Vagina (tissue), 2 donors: ENCODE measurements around the gene RGS19.

Experiments used
- POLR2A ChIP-seq, 2 donors: fragments of 450-650 bp; IDR thresholded peaks; one replicate each; pipeline ENCODE4 v1.6.1; 2017; ENCODE audit warnings: antibody characterized with exemption in 2 of 2, mild to moderate bottlenecking in 2 of 2, moderate library complexity in 2 of 2
- POLR2AphosphoS5 ChIP-seq, 2 donors: sonication (generic); formaldehyde crosslinking; IDR thresholded peaks; one replicate each; pipeline ENCODE4 v1.9.0; 2017; ENCODE audit warnings: antibody characterized with exemption in 2 of 2, mild to moderate bottlenecking in 2 of 2, low read depth in 1 of 2; ENCODE audit not compliant: insufficient read depth in 1 of 2
- TF ChIP-seq, protein P1 (sequence below), 3 experiments: fragments of 450-650 bp in 2 of 3; fragments of 200-600 bp in 1 of 3; sonication (generic) in 1 of 3; IDR thresholded peaks; one replicate each; pipeline ENCODE4 v1.5.1; 2017 to 2019; ENCODE audit warnings: antibody characterized with exemption in 3 of 3, mild to moderate bottlenecking in 2 of 3, moderate library complexity in 2 of 3

DNA sequence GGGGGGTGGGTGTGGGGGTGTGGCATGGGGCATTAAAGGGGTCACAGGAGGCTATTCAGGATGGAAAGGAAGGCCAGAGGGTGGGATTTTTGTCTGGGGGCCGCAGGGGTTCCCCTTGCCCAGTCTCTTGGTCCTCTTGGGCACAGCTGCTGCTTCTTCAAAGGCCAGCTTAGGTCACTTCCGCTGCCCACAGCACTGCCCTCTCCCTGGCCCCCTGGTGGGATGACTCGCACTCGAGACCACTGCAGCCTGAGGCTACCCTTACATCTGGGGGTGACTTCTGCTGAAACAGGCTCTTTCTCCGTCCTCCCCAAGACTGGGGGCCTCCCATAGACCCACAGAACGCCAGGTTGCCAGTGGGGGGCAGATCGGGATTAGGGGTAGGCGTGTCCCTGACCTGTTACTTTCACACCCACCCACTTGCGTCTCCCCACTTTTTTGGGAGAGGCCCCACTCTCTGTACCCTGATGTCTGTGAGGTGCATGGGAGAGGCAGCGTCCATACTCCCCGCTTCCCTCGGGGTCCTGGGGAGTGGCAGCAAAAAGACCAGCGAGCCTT, 3.6 kb upstream of the RGS19 start:
- TF ChIP-seq, protein P1, sequence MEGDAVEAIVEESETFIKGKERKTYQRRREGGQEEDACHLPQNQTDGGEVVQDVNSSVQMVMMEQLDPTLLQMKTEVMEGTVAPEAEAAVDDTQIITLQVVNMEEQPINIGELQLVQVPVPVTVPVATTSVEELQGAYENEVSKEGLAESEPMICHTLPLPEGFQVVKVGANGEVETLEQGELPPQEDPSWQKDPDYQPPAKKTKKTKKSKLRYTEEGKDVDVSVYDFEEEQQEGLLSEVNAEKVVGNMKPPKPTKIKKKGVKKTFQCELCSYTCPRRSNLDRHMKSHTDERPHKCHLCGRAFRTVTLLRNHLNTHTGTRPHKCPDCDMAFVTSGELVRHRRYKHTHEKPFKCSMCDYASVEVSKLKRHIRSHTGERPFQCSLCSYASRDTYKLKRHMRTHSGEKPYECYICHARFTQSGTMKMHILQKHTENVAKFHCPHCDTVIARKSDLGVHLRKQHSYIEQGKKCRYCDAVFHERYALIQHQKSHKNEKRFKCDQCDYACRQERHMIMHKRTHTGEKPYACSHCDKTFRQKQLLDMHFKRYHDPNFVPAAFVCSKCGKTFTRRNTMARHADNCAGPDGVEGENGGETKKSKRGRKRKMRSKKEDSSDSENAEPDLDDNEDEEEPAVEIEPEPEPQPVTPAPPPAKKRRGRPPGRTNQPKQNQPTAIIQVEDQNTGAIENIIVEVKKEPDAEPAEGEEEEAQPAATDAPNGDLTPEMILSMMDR (IDR thresholded peaks at IDR 0.05), result no peak
- TF ChIP-seq POLR2A (IDR thresholded peaks at IDR 0.05), result no peak
- no peak for TF ChIP-seq POLR2AphosphoS5 (IDR thresholded peaks at IDR 0.05; ENCODE audit: insufficient read depth in 1 of 2, low read depth in 1 of 2)
